ENCODE results near the gene CAPN5. TPM values are rescaled to one million over a fixed set of nuclear protein-coding genes. Genes with fewer than 3 reads are reported as not detected.

CAPN5 gene
- total and polyA plus RNA-seq, 2 donors from 2014 or later = 20.0 to 36.0 TPM

GRCh38 chr11:77148963-77149715 lies 82.4 kb downstream of the CAPN5 start:
- H3K4me1 ChIP-seq (ENCODE audit: control insufficient read depth in 2 of 3, insufficient read depth in 2 of 3, low read depth in 1 of 3, low read length in 3 of 3) = peaks cover 0 to 23% (median 12%) of the 10 kb centered on the region in 3 donors
- H3K36me3 ChIP-seq (ENCODE audit: control insufficient read depth in 2 of 3, insufficient read depth in 3 of 3, low read length in 3 of 3) = no peaks in the 10 kb centered on the region
- no peaks in the 10 kb centered on the region for H3K27me3 ChIP-seq (ENCODE audit: control insufficient read depth, insufficient read depth, low read length)
- H3K4me3 ChIP-seq (ENCODE audit: low read length in 3 of 3) = no peak overlapping the region
- no peak overlapping the region for H3K27ac ChIP-seq (ENCODE audit: low read depth in 2 of 2, low read length in 2 of 2)
- TF ChIP-seq CTCF (IDR thresholded peaks at IDR 0.05; ENCODE audit: borderline replicate concordance, extremely low read depth, insufficient read depth) = no peak
- intact Hi-C loops (cut with DNase I) = no loop called here
- no peaks in the 10 kb centered on the region for H3K9me3 ChIP-seq (ENCODE audit: control insufficient read depth in 2 of 3, insufficient read depth in 1 of 3, low read length in 3 of 3)
- peak in 1 of 5 donors; percentile 63 for DNase-seq
- FAIRE-seq = no peak
- H3K9ac ChIP-seq (ENCODE audit: low read length in 3 of 3) = no peak overlapping the region

- H3K36me3 ChIP-seq (ENCODE audit: control insufficient read depth in 2 of 3, insufficient read depth in 3 of 3, low read length in 3 of 3) = no peaks in the 10 kb centered on the region
- intact Hi-C loops (cut with DNase I) = no loop called here
- no peak overlapping the region for H3K27ac ChIP-seq (ENCODE audit: low read depth in 2 of 2, low read length in 2 of 2)
- H3K27me3 ChIP-seq (ENCODE audit: control insufficient read depth, insufficient read depth, low read length) = no peaks in the 10 kb centered on the region
- H3K4me1 ChIP-seq (ENCODE audit: control insufficient read depth in 2 of 3, insufficient read depth in 2 of 3, low read depth in 1 of 3, low read length in 3 of 3) = peaks cover 0 to 25% (median 14%) of the 10 kb centered on the region in 3 donors
- peak in 1 of 5 donors; percentile 53 for DNase-seq
- H3K9ac ChIP-seq (ENCODE audit: low read length in 3 of 3) = no peak overlapping the region
- no peak overlapping the region for H3K4me3 ChIP-seq (ENCODE audit: low read length in 3 of 3)
- no peaks in the 10 kb centered on the region for H3K9me3 ChIP-seq (ENCODE audit: control insufficient read depth in 2 of 3, insufficient read depth in 1 of 3, low read length in 3 of 3)
- TF ChIP-seq CTCF (IDR thresholded peaks at IDR 0.05; ENCODE audit: borderline replicate concordance, extremely low read depth, insufficient read depth) = no peak
- no peak for FAIRE-seq
Measured at GRCh38 chr11:77149716-77150392, 83.1 kb downstream of the CAPN5 start.

DNA sequence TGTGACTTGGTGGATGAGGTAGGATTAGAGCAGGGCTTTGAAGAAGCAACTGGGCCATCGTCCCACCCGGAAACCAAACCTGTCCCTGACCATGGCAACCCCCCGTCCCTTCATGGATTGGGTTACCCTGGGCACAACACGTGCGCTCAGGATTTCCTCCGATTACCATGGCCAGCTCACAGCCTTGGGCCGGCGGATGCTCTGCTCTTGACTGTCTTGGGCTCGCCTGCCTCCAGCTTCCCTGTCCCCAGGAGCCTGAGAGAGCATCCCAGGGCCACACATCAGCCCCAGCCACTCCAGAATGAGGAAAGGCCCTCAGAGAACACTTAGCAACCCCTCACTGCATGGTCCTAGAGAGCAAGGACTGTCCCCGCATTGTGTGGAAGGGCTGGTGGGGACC lies 84.1 kb downstream of the CAPN5 start:
- H3K4me1 ChIP-seq (ENCODE audit: control insufficient read depth in 2 of 3, insufficient read depth in 2 of 3, low read depth in 1 of 3, low read length in 3 of 3) = peaks cover 0 to 20% (median 8%) of the 10 kb centered on the region in 3 donors
- no peak overlapping the region for H3K9ac ChIP-seq (ENCODE audit: low read length in 3 of 3)
- H3K36me3 ChIP-seq (ENCODE audit: control insufficient read depth in 2 of 3, insufficient read depth in 3 of 3, low read length in 3 of 3) = no peaks in the 10 kb centered on the region
- FAIRE-seq = no peak
- intact Hi-C loops (cut with DNase I) = no loop called here
- no peak for TF ChIP-seq CTCF (IDR thresholded peaks at IDR 0.05; ENCODE audit: borderline replicate concordance, extremely low read depth, insufficient read depth)
- peak in 1 of 5 donors; percentile 26 for DNase-seq
- H3K4me3 ChIP-seq (ENCODE audit: low read length in 3 of 3) = no peak overlapping the region
- H3K9me3 ChIP-seq (ENCODE audit: control insufficient read depth in 2 of 3, insufficient read depth in 1 of 3, low read length in 3 of 3) = no peaks in the 10 kb centered on the region
- no peaks in the 10 kb centered on the region for H3K27me3 ChIP-seq (ENCODE audit: control insufficient read depth, insufficient read depth, low read length)
- H3K27ac ChIP-seq (ENCODE audit: low read depth in 2 of 2, low read length in 2 of 2) = no peak overlapping the region

Measured in kidney (tissue), 14 donors.